Liver (tissue), 9 donors: Measurements from ENCODE around the gene PIAS1. TPM values are rescaled to one million over a fixed set of nuclear protein-coding genes. Genes with fewer than 3 reads are reported as not detected.
"Not testable (repeated sequence)": the region's sequence is repeated elsewhere in the genome, so short reads cannot be mapped to it uniquely, and the experiment has no call there.

Experiments used
- DNase-seq: peaks from one replicate; pipeline ENCODE4 v3.0.0-alpha.2; 2017; ENCODE audit warnings: low spot score
- H3K27ac ChIP-seq, 2 donors: one replicate each; pipeline ENCODE4 v1.7.0; 2013; ENCODE audit warnings: inconsistent platforms in 2 of 2, low read length in 2 of 2, control low read depth in 1 of 2, low read depth in 1 of 2, mild to moderate bottlenecking in 1 of 2
- H3K27me3 ChIP-seq, 4 donors: one replicate each; pipeline versions ENCODE4 v1.6.1 to v1.7.0; 2013; ENCODE audit warnings: low read length in 3 of 4, inconsistent platforms in 1 of 4, mild to moderate bottlenecking in 1 of 4, moderate library complexity in 1 of 4; ENCODE audit not compliant: control insufficient read depth in 4 of 4, insufficient read depth in 4 of 4
- H3K36me3 ChIP-seq, 4 donors: one replicate each; pipeline versions ENCODE4 v1.6.1 to v1.7.0; 2013; ENCODE audit warnings: low read length in 3 of 4, mild to moderate bottlenecking in 3 of 4, low read depth in 1 of 4, moderate library complexity in 1 of 4; ENCODE audit not compliant: control insufficient read depth in 4 of 4, insufficient read depth in 3 of 4
- H3K4me1 ChIP-seq, 4 donors: one replicate each; pipeline versions ENCODE4 v1.6.1 to v1.7.0; 2013; ENCODE audit warnings: low read length in 3 of 4, mild to moderate bottlenecking in 3 of 4, moderate library complexity in 1 of 4; ENCODE audit not compliant: control insufficient read depth in 4 of 4, insufficient read depth in 4 of 4
- H3K4me3 ChIP-seq, 3 donors: one replicate each; pipeline versions ENCODE4 v1.6.1 to v1.7.0; 2013; ENCODE audit warnings: low read length in 3 of 3, control low read depth in 1 of 3, low read depth in 1 of 3, mild to moderate bottlenecking in 1 of 3
- H3K9ac ChIP-seq, 2 donors: one replicate each; pipeline ENCODE4 v1.7.0; 2013; ENCODE audit warnings: low read length in 2 of 2, mild to moderate bottlenecking in 2 of 2, moderate library complexity in 2 of 2, control low read depth in 1 of 2, low read depth in 1 of 2
- H3K9me3 ChIP-seq, 4 donors: one replicate each; pipeline versions ENCODE4 v1.6.1 to v1.7.0; 2013; ENCODE audit warnings: low read length in 3 of 4; ENCODE audit not compliant: control insufficient read depth in 4 of 4
- CTCF ChIP-seq: fragments of 150-350 bp; IDR thresholded peaks from 2 replicates; pipeline ENCODE4 v1.5.1; 2017; ENCODE audit warnings: improper control_type of control experiment, low read depth, low read length; ENCODE audit not compliant: missing input control
- EGR1 ChIP-seq, 2 donors: IDR thresholded peaks; 2 replicates each; pipeline ENCODE4 v1.6.1; 2016 to 2018; ENCODE audit warnings: antibody characterized with exemption in 2 of 2, low read depth in 2 of 2
- FOXA2 ChIP-seq: IDR thresholded peaks from 2 replicates; pipeline ENCODE4 v1.6.1; 2016; ENCODE audit warnings: antibody characterized with exemption
- GABPA ChIP-seq, 2 donors: IDR thresholded peaks in 1 of 2; conservative IDR thresholded peaks in 1 of 2; 2 replicates each; pipeline ENCODE4 v1.6.1; 2016; ENCODE audit warnings: antibody characterized with exemption in 2 of 2, mild to moderate bottlenecking in 1 of 2, moderate library complexity in 1 of 2
- HNF4A ChIP-seq, 2 donors: conservative IDR thresholded peaks; 2 replicates each; pipeline ENCODE4 v1.6.1; 2016; ENCODE audit warnings: antibody characterized with exemption in 2 of 2, mild to moderate bottlenecking in 2 of 2
- HNF4G ChIP-seq: IDR thresholded peaks from 2 replicates; pipeline ENCODE4 v1.6.1; 2016; ENCODE audit warnings: antibody characterized with exemption
- MAX ChIP-seq: IDR thresholded peaks from 2 replicates; pipeline ENCODE4 v1.6.1; 2016; ENCODE audit warnings: antibody characterized with exemption
- RAD21 ChIP-seq, 2 donors: IDR thresholded peaks; 2 replicates each; pipeline ENCODE4 v1.6.1; 2016; ENCODE audit warnings: antibody characterized with exemption in 2 of 2, mild to moderate bottlenecking in 2 of 2
- RXRA ChIP-seq, 2 donors: IDR thresholded peaks; 2 replicates each; pipeline ENCODE4 v1.6.1; 2017 to 2018; ENCODE audit warnings: antibody characterized with exemption in 2 of 2, mild to moderate bottlenecking in 1 of 2
- SP1 ChIP-seq: IDR thresholded peaks from 2 replicates; pipeline ENCODE4 v1.6.1; 2018; ENCODE audit warnings: antibody characterized with exemption, mild to moderate bottlenecking
- TAF1 ChIP-seq: conservative IDR thresholded peaks from 2 replicates; pipeline ENCODE4 v1.6.1; 2016; ENCODE audit warnings: antibody characterized with exemption, mild to moderate bottlenecking
- YY1 ChIP-seq: IDR thresholded peaks from 2 replicates; pipeline ENCODE4 v1.6.1; 2016; ENCODE audit warnings: antibody characterized with exemption, mild to moderate bottlenecking
- ZBTB33 ChIP-seq: IDR thresholded peaks from 2 replicates; pipeline ENCODE4 v1.6.1; 2016; ENCODE audit warnings: antibody characterized with exemption
- WGBS: extraction: QIAGEN DNeasy Blood & Tissue Kit; methylation state at CpG from one replicate; pipeline ENCODE4 v1.1.7; 2013; 5-methylcytosine and 5-hydroxymethylcytosine counted together
- polyA plus RNA-seq, 2 donors: library from polyadenylated mRNA; stranded (reverse) in 1 of 2; unstranded in 1 of 2; fragments of 200-250 nt in 1 of 2; fragments of >200 nt in 1 of 2; fragmentation: Nextera tagmentation in 1 of 2; extraction: Ambion mirVana in 1 of 2; gene quantifications; one replicate each; pipeline versions ENCODE4 v1.2.1 to v1.2.3, GENCODE V29; 2013 to 2015
- total RNA-seq, 2 donors: library from RNA; depleted of rRNA; stranded (reverse); fragments of >200 nt; gene quantifications; one replicate each; pipeline ENCODE4 v1.2.3, GENCODE V29; 2014
- donor health status: healthy.
- donor health status: healthy.
- donor health status: healthy.
- donor health status: healthy.
- donor health status: healthy.

Gene PIAS1
- total and polyA plus RNA-seq, 4 donors, result 5.6 to 18.8 (median 13.2) TPM

GRCh38 chr15:68234060-68234459 lies 179.9 kb downstream of the PIAS1 start (continued):
- TF ChIP-seq ZBTB33, result no peak

- H3K4me3 ChIP-seq, H3K9me3 ChIP-seq, H3K27ac ChIP-seq, DNase-seq, H3K27me3 ChIP-seq, H3K9ac ChIP-seq, H3K36me3 ChIP-seq: not testable (repeated sequence)
- H3K4me1 ChIP-seq, result peaks cover 2 to 14% (median 9%) of the 10 kb centered on the region in 4 donors
- 97% methylated on average over 9 of the region's 9 CpGs for WGBS
Measured at GRCh38 chr15:68234520-68234919, 180.4 kb downstream of the PIAS1 start.

- Histone ChIP-seq H3K4me3 (no peak overlapping the region), H3K9ac (no peak overlapping the region), H3K36me3 (no peaks in the 10 kb centered on the region), H3K27ac (no peak overlapping the region), H3K9me3 (no peaks in the 10 kb centered on the region), H3K27me3 (no peaks in the 10 kb centered on the region), H3K4me1 (peaks cover 1 to 12% (median 7%) of the 10 kb centered on the region in 4 donors)
- WGBS, result 91% methylated on average over 4 of the region's 4 CpGs
- TF ChIP-seq ZBTB33, result no peak
- TF ChIP-seq CTCF, result no peak
- no peak for TF ChIP-seq MAX
- no peak for DNase-seq
Measured at GRCh38 chr15:68235022-68235421, 180.9 kb downstream of the PIAS1 start.

- H3K9me3 ChIP-seq, result no peaks in the 10 kb centered on the region
- TF ChIP-seq EGR1 (IDR thresholded peaks at IDR 0.05; ENCODE audit: low read depth in 2 of 2) (no peak), TAF1 (no peak), SP1 (no peak), RXRA (IDR thresholded peaks at IDR 0.05) (no peak), HNF4G (no peak), GABPA (IDR thresholded peaks at IDR 0.05 in 1 of 2, conservative IDR thresholded peaks at IDR 0.05 in 1 of 2) (no peak), RAD21 (IDR thresholded peaks at IDR 0.05) (no peak), YY1 (no peak), FOXA2 (no peak), HNF4A (conservative IDR thresholded peaks at IDR 0.05) (no peak), MAX (no peak)
- no peaks in the 10 kb centered on the region for H3K36me3 ChIP-seq
- no peak for DNase-seq
- no peak overlapping the region for H3K4me3 ChIP-seq
- H3K27ac ChIP-seq, result no peak overlapping the region
- H3K4me1 ChIP-seq, result no peaks in the 10 kb centered on the region
- H3K9ac ChIP-seq, result no peak overlapping the region
- no peaks in the 10 kb centered on the region for H3K27me3 ChIP-seq
Measured at GRCh38 chr15:68239025-68239424, 184.9 kb downstream of the PIAS1 start.
